Stimulated activated naive CD8-positive, alpha-beta T cell treated with anti-CD3 and anti-CD28 coated beads, Interleukin-15, Interleukin-2, amounts not matched to agents 100 ng/mL and 50 ng/mL, for 24 hours (primary cell): ENCODE measurements around the gene KIF11.
"Not testable (repeated sequence)": the region's sequence is repeated elsewhere in the genome, so short reads cannot be mapped to it uniquely, and the experiment has no call there.

Experiments
- H3K27ac Mint-ChIP-seq: one replicate; pipeline ENCODE4 v1.8.0; 2021; ENCODE audit warnings: mild to moderate bottlenecking, mixed read lengths
- H3K27me3 Mint-ChIP-seq: one replicate; pipeline ENCODE4 v1.8.0; 2021; ENCODE audit warnings: mixed read lengths
- H3K36me3 Mint-ChIP-seq: one replicate; pipeline ENCODE4 v1.8.0; 2021; ENCODE audit warnings: low read depth, mixed read lengths
- H3K4me1 Mint-ChIP-seq: one replicate; pipeline ENCODE4 v1.8.0; 2021; ENCODE audit warnings: low read depth, mixed read lengths
- H3K4me3 Mint-ChIP-seq: one replicate; pipeline ENCODE4 v1.8.0; 2021; ENCODE audit warnings: mild to moderate bottlenecking, mixed read lengths
- H3K9me3 Mint-ChIP-seq: one replicate; pipeline ENCODE4 v1.8.0; 2021; ENCODE audit warnings: mixed read lengths

KIF11 gene

GRCh38 chr10:92573091-92573797, 19.7 kb upstream of the KIF11 start:
- peak overlapping the region; percentile 76 for H3K27ac Mint-ChIP-seq
- peaks cover 48% of the 10 kb centered on the region for H3K4me1 Mint-ChIP-seq
- no peaks in the 10 kb centered on the region for H3K27me3 Mint-ChIP-seq
- H3K9me3 Mint-ChIP-seq: no peaks in the 10 kb centered on the region
- peaks cover 22% of the 10 kb centered on the region for H3K36me3 Mint-ChIP-seq
- H3K4me3 Mint-ChIP-seq: peak overlapping the region; percentile 86

- peak within 1 kb of the TSS; percentile 80 for H3K27ac Mint-ChIP-seq
- peaks cover 20% of the 10 kb centered on the region for H3K36me3 Mint-ChIP-seq
- peak within 1 kb of the TSS; percentile 86 for H3K4me3 Mint-ChIP-seq
- H3K27me3 Mint-ChIP-seq: no peaks in the 10 kb centered on the region
- no peaks in the 10 kb centered on the region for H3K9me3 Mint-ChIP-seq
- peaks cover 45% of the 10 kb centered on the region for H3K4me1 Mint-ChIP-seq
These were observed 19.0 kb upstream of the KIF11 start, which contains the start of gene IDE for GRCh38 chr10:92573798-92574547. IDE (minus strand) TSS chr10:92574093; CDS start chr10:92574019, 74 bp downstream.

GRCh38 chr10:92574548-92575261, 18.2 kb upstream of the KIF11 start:
- Mint-ChIP-seq H3K4me3 (peak overlapping the region; percentile 86), H3K9me3 (no peaks in the 10 kb centered on the region), H3K27me3 (no peaks in the 10 kb centered on the region), H3K27ac (peak overlapping the region; percentile 80), H3K4me1 (peaks cover 42% of the 10 kb centered on the region), H3K36me3 (peaks cover 13% of the 10 kb centered on the region)

GRCh38 chr10:92575961-92576360, 17.0 kb upstream of the KIF11 start:
- no peaks in the 10 kb centered on the region for H3K27me3 Mint-ChIP-seq
- peaks cover 37% of the 10 kb centered on the region for H3K4me1 Mint-ChIP-seq
- H3K36me3 Mint-ChIP-seq: peaks cover 8% of the 10 kb centered on the region
- H3K27ac Mint-ChIP-seq: no peak overlapping the region
- H3K4me3 Mint-ChIP-seq: no peak overlapping the region
- no peaks in the 10 kb centered on the region for H3K9me3 Mint-ChIP-seq

- H3K9me3 Mint-ChIP-seq, H3K36me3 Mint-ChIP-seq, H3K27ac Mint-ChIP-seq, H3K27me3 Mint-ChIP-seq, H3K4me1 Mint-ChIP-seq, H3K4me3 Mint-ChIP-seq: not testable (repeated sequence)
These were observed 10.6 kb upstream of the KIF11 start for GRCh38 chr10:92582347-92582746.

GRCh38 chr10:92590623-92591549, 2.0 kb upstream of the KIF11 start:
- Mint-ChIP-seq H3K4me3 (peak overlapping the region; percentile 90), H3K27me3 (no peaks in the 10 kb centered on the region), H3K27ac (peak overlapping the region; percentile 91), H3K9me3 (no peaks in the 10 kb centered on the region), H3K36me3 (peaks cover 11% of the 10 kb centered on the region), H3K4me1 (peaks cover 29% of the 10 kb centered on the region)

- Mint-ChIP-seq H3K27me3 (no peaks in the 10 kb centered on the region), H3K4me3 (peak overlapping the region; percentile 90), H3K27ac (peak overlapping the region; percentile 96), H3K4me1 (peaks cover 32% of the 10 kb centered on the region), H3K36me3 (peaks cover 15% of the 10 kb centered on the region), H3K9me3 (no peaks in the 10 kb centered on the region)
These were observed 1.3 kb upstream of the KIF11 start for GRCh38 chr10:92591550-92592022.

- Mint-ChIP-seq H3K27ac (peak overlapping the region; percentile 96), H3K4me3 (peak overlapping the region; percentile 90), H3K27me3 (no peaks in the 10 kb centered on the region), H3K36me3 (peaks cover 27% of the 10 kb centered on the region), H3K9me3 (no peaks in the 10 kb centered on the region), H3K4me1 (peaks cover 35% of the 10 kb centered on the region)
These were observed 974 bp downstream of the KIF11 start for GRCh38 chr10:92593619-92594588.

GRCh38 chr10:92595505-92595904, 2.6 kb downstream of the KIF11 start:
- H3K4me1 Mint-ChIP-seq: peaks cover 32% of the 10 kb centered on the region
- peak overlapping the region; percentile 67 for H3K4me3 Mint-ChIP-seq
- H3K36me3 Mint-ChIP-seq: peaks cover 27% of the 10 kb centered on the region
- no peaks in the 10 kb centered on the region for H3K9me3 Mint-ChIP-seq
- no peaks in the 10 kb centered on the region for H3K27me3 Mint-ChIP-seq
- no peak overlapping the region for H3K27ac Mint-ChIP-seq

GRCh38 chr10:92598321-92598720, 5.4 kb downstream of the KIF11 start:
- H3K36me3 Mint-ChIP-seq: peaks cover 36% of the 10 kb centered on the region
- H3K4me3 Mint-ChIP-seq: no peak overlapping the region
- no peaks in the 10 kb centered on the region for H3K9me3 Mint-ChIP-seq
- peaks cover 33% of the 10 kb centered on the region for H3K4me1 Mint-ChIP-seq
- no peaks in the 10 kb centered on the region for H3K27me3 Mint-ChIP-seq
- no peak overlapping the region for H3K27ac Mint-ChIP-seq

- Mint-ChIP-seq H3K27ac (no peak overlapping the region), H3K36me3 (peaks cover 55% of the 10 kb centered on the region), H3K9me3 (no peaks in the 10 kb centered on the region), H3K4me3 (no peak overlapping the region), H3K27me3 (no peaks in the 10 kb centered on the region), H3K4me1 (peaks cover 27% of the 10 kb centered on the region)
These were observed 11.9 kb downstream of the KIF11 start for GRCh38 chr10:92604841-92605240.

GRCh38 chr10:92615515-92615914, 22.6 kb downstream of the KIF11 start:
- H3K9me3 Mint-ChIP-seq: no peaks in the 10 kb centered on the region
- H3K27me3 Mint-ChIP-seq: no peaks in the 10 kb centered on the region
- no peaks in the 10 kb centered on the region for H3K4me1 Mint-ChIP-seq
- H3K36me3 Mint-ChIP-seq: peaks cover 57% of the 10 kb centered on the region
- H3K4me3 Mint-ChIP-seq: no peak overlapping the region
- no peak overlapping the region for H3K27ac Mint-ChIP-seq

GRCh38 chr10:92619368-92619767, 26.4 kb downstream of the KIF11 start:
- no peak overlapping the region for H3K4me3 Mint-ChIP-seq
- H3K9me3 Mint-ChIP-seq: no peaks in the 10 kb centered on the region
- no peaks in the 10 kb centered on the region for H3K4me1 Mint-ChIP-seq
- peaks cover 70% of the 10 kb centered on the region for H3K36me3 Mint-ChIP-seq
- no peaks in the 10 kb centered on the region for H3K27me3 Mint-ChIP-seq
- H3K27ac Mint-ChIP-seq: no peak overlapping the region
